H9 (cell line): Measurements from ENCODE around the gene TMPRSS6. TPM values are rescaled to one million over a fixed set of nuclear protein-coding genes. Genes with fewer than 3 reads are reported as not detected.

ENCODE experiments used
- DNase-seq: peaks from one replicate; pipeline ENCODE4 v3.0.0-alpha.2; 2017
- H2AFZ ChIP-seq: one replicate; pipeline ENCODE4 v1.6.1; 2013; ENCODE audit warnings: mild to moderate bottlenecking, low read length, control low read depth, moderate library complexity
- H2AK5ac ChIP-seq: 2 replicates; pipeline ENCODE4 v1.6.1; 2013; ENCODE audit warnings: low read length, control low read depth, mixed read lengths; ENCODE audit not compliant: insufficient read length
- H2BK120ac ChIP-seq: one replicate; pipeline ENCODE4 v1.6.1; 2013; ENCODE audit warnings: low read depth, mild to moderate bottlenecking, low read length, control low read depth, inconsistent platforms; ENCODE audit not compliant: poor library complexity, severe bottlenecking
- H2BK12ac ChIP-seq: 2 replicates; pipeline ENCODE4 v1.6.1; 2013; ENCODE audit warnings: low read length, control low read depth, mixed read lengths, low read depth; ENCODE audit not compliant: insufficient read length
- H2BK15ac ChIP-seq: 2 replicates; pipeline ENCODE4 v1.6.1; 2013; ENCODE audit warnings: low read depth, low read length, control low read depth
- H2BK20ac ChIP-seq: one replicate; pipeline ENCODE4 v1.6.1; 2013; ENCODE audit warnings: low read depth, mild to moderate bottlenecking, low read length, control low read depth, inconsistent platforms; ENCODE audit not compliant: poor library complexity, severe bottlenecking
- H2BK5ac ChIP-seq: 2 replicates; pipeline ENCODE4 v1.6.1; 2013; ENCODE audit warnings: low read length, control low read depth, mixed read lengths; ENCODE audit not compliant: insufficient read length
- H3K14ac ChIP-seq: 2 replicates; pipeline ENCODE4 v1.6.1; 2013; ENCODE audit warnings: low read length, control low read depth; ENCODE audit not compliant: insufficient read depth
- H3K18ac ChIP-seq: 2 replicates; pipeline ENCODE4 v1.6.1; 2013; ENCODE audit warnings: low read depth, mild to moderate bottlenecking, mixed read lengths, low read length, control low read depth; ENCODE audit not compliant: insufficient read length
- H3K23ac ChIP-seq: 2 replicates; pipeline ENCODE4 v1.6.1; 2013; ENCODE audit warnings: low read length, control low read depth, mixed read lengths, low read depth; ENCODE audit not compliant: insufficient read length
- H3K23me2 ChIP-seq: 2 replicates; pipeline ENCODE4 v1.6.1; 2013; ENCODE audit warnings: low read depth, mild to moderate bottlenecking, mixed read lengths, low read length, control low read depth; ENCODE audit not compliant: insufficient read length, poor library complexity, severe bottlenecking
- H3K27ac ChIP-seq: 2 replicates; pipeline ENCODE4 v1.5.1; 2013; ENCODE audit warnings: low read length, control low read depth, mixed read lengths, low read depth; ENCODE audit not compliant: insufficient read length
- H3K27me3 ChIP-seq: 2 replicates; pipeline ENCODE4 v1.6.1; 2013; ENCODE audit warnings: low read length, control low read depth, inconsistent platforms; ENCODE audit not compliant: insufficient read depth
- H3K4ac ChIP-seq: 2 replicates; pipeline ENCODE4 v1.6.1; 2013; ENCODE audit warnings: low read depth, mild to moderate bottlenecking, control low read depth, inconsistent platforms, low read length, moderate library complexity
- H3K4me1 ChIP-seq: 2 replicates; pipeline ENCODE4 v1.6.1; 2013; ENCODE audit warnings: low read length, control low read depth, inconsistent platforms; ENCODE audit not compliant: insufficient read depth
- H3K4me2 ChIP-seq: 2 replicates; pipeline ENCODE4 v1.6.1; 2013; ENCODE audit warnings: low read length, control low read depth, mixed read lengths; ENCODE audit not compliant: insufficient read length, insufficient read depth
- H3K56ac ChIP-seq: 2 replicates; pipeline ENCODE4 v1.6.1; 2013; ENCODE audit warnings: low read depth, mild to moderate bottlenecking, mixed read lengths, low read length, control low read depth; ENCODE audit not compliant: insufficient read length
- H3K79me1 ChIP-seq: 2 replicates; pipeline ENCODE4 v1.6.1; 2013; ENCODE audit warnings: low read depth, mild to moderate bottlenecking, moderate library complexity, low read length, control low read depth, inconsistent platforms; ENCODE audit not compliant: insufficient read depth, poor library complexity, severe bottlenecking
- H3K79me2 ChIP-seq: 2 replicates; pipeline ENCODE4 v1.6.1; 2013; ENCODE audit warnings: low read length, control low read depth, inconsistent platforms; ENCODE audit not compliant: insufficient read depth
- H3K9ac ChIP-seq: 2 replicates; pipeline ENCODE4 v1.6.1; 2013; ENCODE audit warnings: low read length, control low read depth, mixed read lengths; ENCODE audit not compliant: insufficient read length; ENCODE audit errors: extremely low read depth
- H3K9me3 ChIP-seq: one replicate; pipeline ENCODE4 v1.6.1; 2013; ENCODE audit warnings: low read depth, low read length, inconsistent platforms; ENCODE audit not compliant: control insufficient read depth
- H3T11ph ChIP-seq: one replicate; pipeline ENCODE4 v1.6.1; 2013; ENCODE audit warnings: mild to moderate bottlenecking, low read length, control low read depth, inconsistent platforms
- H4K20me1 ChIP-seq: one replicate; pipeline ENCODE4 v1.6.1; 2013; ENCODE audit not compliant: control insufficient read depth, insufficient read length, insufficient read depth
- H4K5ac ChIP-seq: 2 replicates; pipeline ENCODE4 v1.6.1; 2013; ENCODE audit warnings: low read depth, mild to moderate bottlenecking, mixed read lengths, low read length, control low read depth; ENCODE audit not compliant: insufficient read length
- H4K8ac ChIP-seq: replicated peaks from 2 replicates; pipeline ENCODE4 v1.6.1; 2013; ENCODE audit warnings: low read length, control low read depth, mixed read lengths, low read depth; ENCODE audit not compliant: insufficient read length
- H4K91ac ChIP-seq: 2 replicates; pipeline ENCODE4 v1.6.1; 2013; ENCODE audit warnings: low read depth, mild to moderate bottlenecking, moderate library complexity, mixed read lengths, low read length, control low read depth; ENCODE audit not compliant: insufficient read length
- H3K27ac Mint-ChIP-seq, 3 experiments: 2 replicates in 2 of 3; 3 replicates in 1 of 3; pipeline ENCODE4 v1.8.0; 2020 to 2021; ENCODE audit warnings: mixed read lengths in 3 of 3, mild to moderate bottlenecking in 1 of 3, moderate library complexity in 1 of 3
- H3K27me3 Mint-ChIP-seq: 2 replicates; pipeline ENCODE4 v1.8.0; 2021; ENCODE audit warnings: low read depth, mild to moderate bottlenecking, moderate library complexity, mixed read lengths
- H3K36me3 Mint-ChIP-seq, 3 experiments: 2 replicates in 2 of 3; 3 replicates in 1 of 3; pipeline ENCODE4 v1.8.0; 2020 to 2021; ENCODE audit warnings: low read depth in 3 of 3, mixed read lengths in 3 of 3; ENCODE audit not compliant: insufficient read depth in 1 of 3
- H3K4me1 Mint-ChIP-seq, 2 experiments: 2 replicates each; pipeline ENCODE4 v1.8.0; 2020; ENCODE audit warnings: mixed read lengths in 2 of 2
- H3K4me3 Mint-ChIP-seq, 2 experiments: 2 replicates in 1 of 2; 3 replicates in 1 of 2; pipeline ENCODE4 v1.8.0; 2020 to 2021; ENCODE audit warnings: mild to moderate bottlenecking in 2 of 2, mixed read lengths in 2 of 2, moderate library complexity in 1 of 2
- H3K9me3 Mint-ChIP-seq, 2 experiments: 2 replicates in 1 of 2; 3 replicates in 1 of 2; pipeline ENCODE4 v1.8.0; 2020; ENCODE audit warnings: mild to moderate bottlenecking in 2 of 2, mixed read lengths in 2 of 2, moderate library complexity in 1 of 2
- WGBS: extraction: QIAGEN DNeasy Blood & Tissue Kit; methylation state at CpG from one replicate; pipeline ENCODE4 v1.1.7; 2013; ENCODE audit warnings: missing lambda C conversion rate, low lambda C conversion rate, mixed read lengths; ENCODE audit not compliant: insufficient read length; ENCODE audit errors: extremely low coverage; 5-methylcytosine and 5-hydroxymethylcytosine counted together
- total RNA-seq: library from RNA; stranded (reverse); gene quantifications from 2 replicates; pipeline ENCODE4 v1.2.1, GENCODE V29; 2021
- TF ChIP-seq, protein P1 (sequence below): fragments of 200-600 bp; sonication (generic); conservative IDR thresholded peaks from 3 replicates; pipeline ENCODE4 v1.8.0; 2021; ENCODE audit warnings: antibody characterized with exemption, mild to moderate bottlenecking

The TMPRSS6 gene
- total RNA-seq, 1 experiment from 2014 or later: not detected

DNA sequence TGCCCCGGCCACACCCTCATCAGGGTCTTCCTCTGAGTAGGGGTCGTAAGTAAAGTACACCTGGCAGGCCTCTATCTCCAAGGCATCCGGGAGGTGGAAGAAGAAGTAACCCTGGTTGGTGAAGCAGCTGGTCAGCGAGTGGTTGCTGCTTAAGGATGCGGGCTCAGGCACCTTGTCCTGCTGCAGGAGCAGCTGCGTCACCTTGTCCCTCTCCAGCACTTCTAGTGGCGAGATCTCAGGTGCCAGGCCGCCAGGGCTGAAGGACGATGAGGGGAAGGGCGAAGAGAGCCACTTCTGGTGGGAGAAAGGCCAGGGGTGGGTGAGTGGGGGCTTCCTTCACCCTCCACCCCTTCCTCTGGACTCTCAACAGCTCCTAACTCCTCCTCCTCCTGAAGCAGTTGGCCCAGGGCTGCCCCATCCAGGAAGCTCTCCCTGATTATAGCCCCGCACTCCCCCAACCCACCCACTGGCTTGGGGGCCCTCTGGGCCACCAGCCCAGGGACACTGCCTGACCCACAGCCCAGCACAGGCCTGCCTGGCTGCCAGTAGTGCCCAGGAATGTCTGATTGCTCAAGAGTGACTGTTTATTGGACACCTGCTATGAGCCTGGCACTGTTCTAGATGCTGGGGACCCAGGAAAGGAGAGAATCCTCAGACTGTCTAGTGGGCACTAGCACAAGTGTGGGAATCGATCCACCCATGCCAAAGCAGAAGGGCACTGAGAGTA lies 19.2 kb upstream of the TMPRSS6 start:
- H3K23me2 ChIP-seq: no peaks in the 10 kb centered on the region
- DNase-seq: no peak
- H2AFZ ChIP-seq: no peak overlapping the region
- no peak overlapping the region for H3K18ac ChIP-seq
- WGBS: no CpG with 5 or more reads among the region's 12 CpGs
- peaks cover 13% of the 10 kb centered on the region for H3K27me3 Mint-ChIP-seq
- TF ChIP-seq, protein P1, sequence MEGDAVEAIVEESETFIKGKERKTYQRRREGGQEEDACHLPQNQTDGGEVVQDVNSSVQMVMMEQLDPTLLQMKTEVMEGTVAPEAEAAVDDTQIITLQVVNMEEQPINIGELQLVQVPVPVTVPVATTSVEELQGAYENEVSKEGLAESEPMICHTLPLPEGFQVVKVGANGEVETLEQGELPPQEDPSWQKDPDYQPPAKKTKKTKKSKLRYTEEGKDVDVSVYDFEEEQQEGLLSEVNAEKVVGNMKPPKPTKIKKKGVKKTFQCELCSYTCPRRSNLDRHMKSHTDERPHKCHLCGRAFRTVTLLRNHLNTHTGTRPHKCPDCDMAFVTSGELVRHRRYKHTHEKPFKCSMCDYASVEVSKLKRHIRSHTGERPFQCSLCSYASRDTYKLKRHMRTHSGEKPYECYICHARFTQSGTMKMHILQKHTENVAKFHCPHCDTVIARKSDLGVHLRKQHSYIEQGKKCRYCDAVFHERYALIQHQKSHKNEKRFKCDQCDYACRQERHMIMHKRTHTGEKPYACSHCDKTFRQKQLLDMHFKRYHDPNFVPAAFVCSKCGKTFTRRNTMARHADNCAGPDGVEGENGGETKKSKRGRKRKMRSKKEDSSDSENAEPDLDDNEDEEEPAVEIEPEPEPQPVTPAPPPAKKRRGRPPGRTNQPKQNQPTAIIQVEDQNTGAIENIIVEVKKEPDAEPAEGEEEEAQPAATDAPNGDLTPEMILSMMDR: no peak
- no peak overlapping the region for H2BK12ac ChIP-seq
- H4K91ac ChIP-seq: no peak overlapping the region
- no peaks in the 10 kb centered on the region for H3K27me3 ChIP-seq
- no peak overlapping the region for H2BK15ac ChIP-seq
- H3K27ac Mint-ChIP-seq: no peak overlapping the region
- no peaks in the 10 kb centered on the region for H3K4me1 ChIP-seq
- no peak overlapping the region for H3K23ac ChIP-seq
- no peaks in the 10 kb centered on the region for H3K9me3 ChIP-seq
- no peaks in the 10 kb centered on the region for H3K79me1 ChIP-seq
- no peaks in the 10 kb centered on the region for H3K9me3 Mint-ChIP-seq
- H4K8ac ChIP-seq: no peak overlapping the region
- no peak overlapping the region for H3K4ac ChIP-seq
- no peaks in the 10 kb centered on the region for H4K20me1 ChIP-seq
- no peak overlapping the region for H3K14ac ChIP-seq
- H3K4me1 Mint-ChIP-seq: peaks cover 5 to 28% of the 10 kb centered on the region in 2 experiments; a peak in 3 of 4 replicates
- no peak overlapping the region for H2BK20ac ChIP-seq
- H4K5ac ChIP-seq: no peak overlapping the region
- no peak overlapping the region for H2AK5ac ChIP-seq
- no peak overlapping the region for H3T11ph ChIP-seq
- no peak overlapping the region for H3K56ac ChIP-seq
- H3K9ac ChIP-seq: no peak overlapping the region
- H2BK120ac ChIP-seq: no peak overlapping the region
- no peak overlapping the region for H2BK5ac ChIP-seq
- H3K27ac ChIP-seq: no peak overlapping the region
- H3K4me3 Mint-ChIP-seq: no peak overlapping the region
- H3K4me2 ChIP-seq: no peak overlapping the region
- no peaks in the 10 kb centered on the region for H3K36me3 Mint-ChIP-seq
- H3K79me2 ChIP-seq: no peaks in the 10 kb centered on the region
